ENCODE data around the gene EGLN1. TPM values are rescaled to one million over a fixed set of nuclear protein-coding genes. Genes with fewer than 3 reads are reported as not detected.

Gene EGLN1
- total and polyA plus RNA-seq, 4 donors = 4.5 to 45.1 (median 16.3) TPM

GRCh38 chr1:231357187-231357772 lies 64.8 kb downstream of the EGLN1 start:
- Histone ChIP-seq H3K4me1 (ENCODE audit: control insufficient read depth in 5 of 5, insufficient read depth in 5 of 5, low read length in 5 of 5) (peaks cover 0 to 8% (median 0%) of the 10 kb centered on the region in 5 donors), H3K4me3 (no peak overlapping the region), H3K9me3 (ENCODE audit: control insufficient read depth in 4 of 4, insufficient read depth in 3 of 4, low read length in 3 of 4) (no peaks in the 10 kb centered on the region), H3K36me3 (ENCODE audit: control insufficient read depth in 4 of 4, insufficient read depth in 4 of 4, low read length in 4 of 4) (peaks cover 0 to 13% (median 6%) of the 10 kb centered on the region in 4 donors), H3K27me3 (ENCODE audit: control insufficient read depth in 3 of 3, insufficient read depth in 3 of 3, low read length in 2 of 3) (no peaks in the 10 kb centered on the region), H3K27ac (ENCODE audit: low read depth in 1 of 2, low read length in 1 of 2) (no peak overlapping the region), H3K9ac (ENCODE audit: insufficient read depth in 1 of 2, low read length in 2 of 2) (no peak overlapping the region)
- 69 to 81% methylated on average over 10 of the region's 10 CpGs for WGBS, 2 donors
- ATAC-seq (ENCODE audit: insufficient read depth, low FRiP score) (no peak), DNase-seq (no peak)
- no peak for TF ChIP-seq CTCF (IDR thresholded peaks at IDR 0.05; ENCODE audit: control extremely low read depth, extremely low read depth)

DNA sequence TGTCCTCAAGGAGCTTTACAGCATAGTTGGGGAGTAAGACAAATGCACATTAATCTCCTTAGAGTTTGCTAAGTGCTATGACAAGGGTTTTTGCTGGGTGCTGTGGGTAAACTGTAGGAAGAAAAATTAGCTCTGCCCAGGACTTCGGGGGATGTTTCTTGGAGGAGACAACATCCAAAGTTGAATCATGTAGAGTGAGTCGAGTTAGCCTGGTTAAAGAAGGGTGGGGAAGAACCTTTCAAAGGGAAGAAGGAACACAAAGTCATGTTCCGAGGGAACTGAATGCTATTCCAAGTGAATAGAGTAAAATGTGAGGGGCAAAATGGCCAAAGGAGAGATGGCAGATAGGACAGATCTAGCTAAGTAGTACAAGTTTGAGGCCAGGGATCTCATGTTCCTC lies 66.9 kb downstream of the EGLN1 start:
- no peak for TF ChIP-seq CTCF (IDR thresholded peaks at IDR 0.05; ENCODE audit: control extremely low read depth, extremely low read depth)
- Histone ChIP-seq H3K4me1 (ENCODE audit: control insufficient read depth in 5 of 5, insufficient read depth in 5 of 5, low read length in 5 of 5) (peaks cover 0 to 7% (median 1%) of the 10 kb centered on the region in 5 donors), H3K27me3 (ENCODE audit: control insufficient read depth in 3 of 3, insufficient read depth in 3 of 3, low read length in 2 of 3) (no peaks in the 10 kb centered on the region), H3K27ac (ENCODE audit: low read depth in 1 of 2, low read length in 1 of 2) (no peak overlapping the region), H3K9me3 (ENCODE audit: control insufficient read depth in 4 of 4, insufficient read depth in 3 of 4, low read length in 3 of 4) (no peaks in the 10 kb centered on the region), H3K9ac (ENCODE audit: insufficient read depth in 1 of 2, low read length in 2 of 2) (no peak overlapping the region), H3K36me3 (ENCODE audit: control insufficient read depth in 4 of 4, insufficient read depth in 4 of 4, low read length in 4 of 4) (peaks cover 2 to 17% (median 10%) of the 10 kb centered on the region in 4 donors), H3K4me3 (no peak overlapping the region)
- no peak for DNase-seq
- 84 to 90% methylated on average over 3 of the region's 3 CpGs for WGBS, 2 donors
- ATAC-seq (ENCODE audit: insufficient read depth, low FRiP score) = no peak

DNA sequence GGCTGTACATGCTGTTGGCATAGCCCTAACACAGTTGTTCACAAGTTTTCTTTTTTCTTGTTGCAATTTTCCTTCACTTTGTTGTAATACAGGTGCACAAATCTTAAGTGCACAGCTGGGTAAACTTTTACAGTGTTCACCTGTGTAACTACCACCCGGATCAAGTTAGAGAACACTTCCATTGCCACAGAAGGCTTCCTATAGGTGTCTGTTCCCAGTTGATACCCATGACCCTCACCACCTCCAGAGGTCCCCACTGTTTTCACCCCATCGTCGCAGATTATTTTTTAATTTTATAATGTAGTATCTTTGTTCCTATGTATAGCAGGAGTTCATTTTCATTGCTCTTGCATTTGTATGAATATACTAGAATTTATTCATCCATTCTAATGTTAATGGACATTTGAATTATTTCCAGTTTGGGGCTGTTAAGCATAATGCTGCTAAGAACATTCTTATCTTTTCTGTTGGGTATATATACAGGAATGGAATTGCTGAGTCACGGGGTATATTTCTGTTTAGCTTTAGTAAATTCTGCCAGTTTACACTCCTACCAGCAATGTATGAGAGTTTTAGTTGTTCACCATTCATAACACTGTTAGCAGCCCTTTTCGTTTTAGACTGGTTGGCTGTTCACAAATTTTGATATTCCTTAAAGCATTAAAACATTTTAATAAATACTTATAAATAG lies 67.6 kb downstream of the EGLN1 start:
- DNase-seq = no peak
- Histone ChIP-seq H3K9ac (ENCODE audit: insufficient read depth in 1 of 2, low read length in 2 of 2) (no peak overlapping the region), H3K27ac (ENCODE audit: low read depth in 1 of 2, low read length in 1 of 2) (no peak overlapping the region), H3K27me3 (ENCODE audit: control insufficient read depth in 3 of 3, insufficient read depth in 3 of 3, low read length in 2 of 3) (no peaks in the 10 kb centered on the region), H3K36me3 (ENCODE audit: control insufficient read depth in 4 of 4, insufficient read depth in 4 of 4, low read length in 4 of 4) (peaks cover 2 to 19% (median 13%) of the 10 kb centered on the region in 4 donors), H3K9me3 (ENCODE audit: control insufficient read depth in 4 of 4, insufficient read depth in 3 of 4, low read length in 3 of 4) (no peaks in the 10 kb centered on the region), H3K4me3 (no peak overlapping the region), H3K4me1 (ENCODE audit: control insufficient read depth in 5 of 5, insufficient read depth in 5 of 5, low read length in 5 of 5) (peaks cover 0 to 7% (median 1%) of the 10 kb centered on the region in 5 donors)
- no peak for ATAC-seq (ENCODE audit: insufficient read depth, low FRiP score)
- WGBS, 2 donors = 87 to 88% methylated on average over 5 of the region's 5 CpGs
- no peak for TF ChIP-seq CTCF (IDR thresholded peaks at IDR 0.05; ENCODE audit: control extremely low read depth, extremely low read depth)

Measured in lung (tissue), 12 donors.